HG03460 (cell line): Measurements from ENCODE around the gene PACS1.

Experiments
- ATAC-seq: cut with Tn5 transposase; IDR thresholded peaks from one replicate; pipeline ENCODE4 v1.9.1; 2021; ENCODE audit not compliant: unreplicated experiment

PACS1 gene

DNA sequence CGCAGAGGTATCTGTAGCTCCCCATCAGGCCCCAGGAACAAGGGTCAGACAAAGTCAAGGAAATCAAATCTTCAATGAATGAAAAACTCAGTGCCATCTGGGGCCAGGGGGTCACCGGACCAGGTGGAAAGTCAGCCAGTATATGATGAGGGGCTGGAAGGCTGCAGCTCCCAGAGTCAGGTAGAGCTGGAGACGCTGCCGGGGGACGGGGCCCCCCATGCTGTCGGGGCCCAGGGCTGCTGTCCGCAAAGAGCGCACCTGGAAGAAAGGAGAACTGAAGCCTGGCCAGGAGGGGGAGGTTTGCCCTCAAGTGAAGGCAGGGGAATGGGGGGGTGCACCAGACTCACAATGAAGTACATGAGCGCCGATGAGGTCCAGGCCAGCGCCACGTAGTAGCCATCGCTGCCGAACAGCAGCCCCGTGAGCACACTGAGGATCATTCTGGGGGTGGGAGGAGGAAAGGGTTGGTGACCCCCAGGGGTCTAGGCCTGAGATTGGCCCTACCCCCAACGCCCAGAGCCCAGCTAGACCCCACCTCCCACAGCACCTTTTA, 214.5 kb downstream of the PACS1 start:
- ATAC-seq, result no peak

DNA sequence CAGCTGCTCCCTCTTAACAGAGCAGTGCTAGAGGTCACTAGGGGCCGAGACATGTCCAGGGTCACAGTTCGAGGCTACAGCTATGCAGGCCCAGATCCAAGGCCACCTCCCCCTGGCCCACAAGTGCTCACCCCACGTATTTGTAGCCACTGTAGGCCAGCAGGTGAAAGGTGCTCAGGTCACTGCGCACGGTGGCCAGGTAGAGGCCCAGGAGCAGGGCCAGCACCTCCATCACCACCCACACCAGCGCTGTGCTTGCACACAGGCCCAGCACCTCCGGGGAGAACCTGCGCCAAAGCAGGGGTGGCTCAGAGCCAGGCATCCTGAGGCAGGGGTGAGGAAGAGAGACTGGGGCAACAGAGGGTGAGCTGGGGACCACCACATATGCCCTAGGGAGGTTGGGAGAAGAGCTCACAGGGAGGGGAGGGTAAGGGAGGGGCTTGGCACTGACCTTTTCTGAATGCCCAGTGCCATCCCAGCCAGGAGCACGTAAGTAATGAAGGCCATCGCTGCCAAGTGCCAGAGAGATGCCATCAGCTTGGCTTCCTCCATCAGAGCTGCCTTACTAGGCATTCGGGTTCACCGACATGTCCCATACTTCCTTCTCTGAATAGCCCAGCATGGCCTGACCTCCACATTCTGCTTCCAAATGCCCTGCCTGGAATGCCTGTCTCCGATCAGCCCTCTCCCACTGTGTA, 215.3 kb downstream of the PACS1 start:
- ATAC-seq, result no peak

DNA sequence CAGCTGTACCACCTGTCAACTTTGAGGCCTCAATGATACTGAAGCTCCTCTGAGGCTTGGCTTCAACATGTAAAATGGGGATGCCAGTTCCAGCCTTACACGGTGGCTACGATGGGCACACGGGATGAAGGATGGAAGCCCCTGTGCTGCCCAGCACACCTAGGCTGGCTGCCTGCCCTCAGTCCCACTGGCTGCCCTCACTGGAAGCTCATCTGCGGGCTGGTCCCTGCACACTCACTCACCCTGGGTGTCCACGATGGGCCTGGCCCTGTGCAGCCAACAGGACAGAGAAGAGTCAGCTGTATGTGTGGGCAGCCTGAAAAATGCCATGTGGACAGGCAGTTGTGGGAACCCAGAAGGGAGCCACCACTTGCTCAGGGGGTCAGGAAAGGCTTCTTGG, 216.6 kb downstream of the PACS1 start:
- ATAC-seq, result no peak

DNA sequence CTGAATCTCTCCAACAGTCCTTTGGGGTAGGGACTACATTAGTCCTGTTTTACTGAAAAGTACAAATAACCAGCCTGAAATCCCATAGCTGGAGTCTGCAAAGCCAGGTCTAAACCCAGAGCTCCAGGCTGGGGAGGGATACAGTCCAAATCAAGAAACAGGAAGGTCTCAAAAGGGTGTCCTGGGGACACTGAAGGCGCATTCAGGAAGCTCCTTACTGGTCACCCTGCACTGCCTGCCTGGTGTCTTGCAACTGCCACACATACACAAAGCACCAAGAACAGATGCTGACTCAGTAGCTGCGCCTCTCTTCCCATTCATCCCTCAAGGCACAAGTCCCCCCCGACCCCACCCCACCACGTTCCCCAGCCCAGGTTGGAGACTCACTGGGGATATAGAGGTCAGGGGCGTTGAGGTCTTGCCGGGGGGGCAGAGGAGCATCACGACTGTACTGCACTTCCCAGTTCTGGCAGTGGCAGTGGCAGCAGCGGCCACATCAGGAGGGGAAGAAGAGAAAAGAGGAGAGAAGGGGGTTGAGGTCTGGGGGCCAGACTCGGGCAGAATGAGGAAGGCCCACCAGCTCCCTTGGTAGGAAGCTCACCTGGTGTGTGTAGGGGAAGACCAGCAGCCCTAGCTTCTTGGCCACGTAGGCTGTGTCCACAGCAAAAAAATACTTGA, 217.3 kb downstream of the PACS1 start:
- no peak for ATAC-seq

DNA sequence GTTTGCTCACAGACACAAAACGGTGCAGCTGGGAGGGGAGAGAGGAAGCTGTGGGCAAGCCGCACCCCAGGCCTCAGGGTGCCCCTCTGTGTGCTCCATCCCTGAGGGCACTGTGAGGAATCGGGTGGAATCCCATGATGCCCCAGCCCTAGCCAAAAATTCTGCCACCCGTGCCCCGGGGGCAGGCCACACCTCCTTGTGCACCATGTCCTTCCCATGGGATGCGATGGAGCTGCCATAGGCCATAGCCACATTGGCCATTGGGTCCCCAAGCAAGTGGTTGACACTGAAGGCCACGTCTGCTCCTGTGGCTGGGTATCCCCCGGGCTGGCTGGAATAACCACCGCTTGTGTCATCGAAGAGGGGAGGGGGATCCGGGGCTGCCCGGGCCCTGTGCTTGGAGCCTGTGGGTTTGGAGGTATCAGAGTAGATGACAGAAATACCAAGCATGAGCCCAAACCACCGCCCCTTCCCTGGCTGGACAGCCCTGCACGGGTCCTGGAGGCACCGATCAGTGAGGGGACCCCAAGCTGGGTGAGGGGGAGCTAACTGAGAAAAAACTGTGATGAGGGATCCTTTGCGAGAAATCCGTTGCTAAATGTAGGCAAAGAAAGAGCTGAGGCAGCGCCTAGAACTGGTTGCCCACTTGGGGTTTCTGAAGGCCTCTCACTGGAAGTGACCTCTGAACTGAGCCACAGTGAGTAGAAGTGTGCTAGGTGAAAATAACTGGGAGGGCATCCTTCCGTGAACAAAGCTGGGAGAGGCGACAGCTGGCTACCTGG, 218.0 kb downstream of the PACS1 start:
- ATAC-seq, result no peak

DNA sequence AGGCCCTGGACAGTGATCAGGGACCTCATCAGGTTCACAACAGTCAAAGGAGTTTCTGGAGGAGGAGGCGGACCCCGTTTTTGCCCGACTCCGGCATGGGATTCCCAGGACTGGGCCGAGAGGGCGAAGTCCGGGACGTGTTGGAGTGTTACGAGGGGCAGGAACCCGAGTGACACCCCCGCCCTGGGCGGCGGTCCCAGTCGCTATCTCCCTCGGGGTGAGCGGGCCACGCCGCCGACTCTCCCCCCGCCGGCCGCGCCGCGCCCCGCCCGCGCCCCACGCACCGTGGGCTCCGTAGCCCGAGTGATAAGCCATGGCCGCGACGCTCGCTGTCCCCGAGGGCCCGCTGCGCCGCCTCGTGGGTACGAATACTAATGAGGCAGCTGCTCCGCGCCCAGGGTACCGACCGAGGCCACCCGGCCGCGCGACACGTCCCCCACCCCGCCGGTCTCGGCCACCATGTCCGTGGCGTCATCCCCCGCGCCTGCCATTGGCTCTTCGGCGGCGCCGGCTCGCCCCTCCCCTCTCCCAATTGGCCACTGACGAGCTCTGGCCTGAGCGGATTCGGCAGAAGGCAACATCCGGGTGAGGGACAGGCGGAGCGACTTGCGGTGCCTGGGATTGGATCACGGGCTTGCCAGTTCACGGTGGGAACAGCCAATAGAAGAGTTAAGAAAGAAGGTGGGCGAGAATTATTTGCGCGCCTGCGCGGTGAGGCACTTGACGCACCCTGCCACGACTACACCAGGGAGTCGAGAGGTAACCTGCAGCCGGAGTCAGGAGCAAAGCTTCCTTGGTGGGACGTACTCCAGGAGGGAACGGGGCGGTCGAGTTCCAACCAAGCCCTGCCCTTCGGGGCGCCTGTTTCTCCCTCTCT, 218.8 kb downstream of the PACS1 start, which contains the start of gene YIF1A:
TSS of gene YIF1A (minus strand) at position 473 of the 877 bp plus-strand sequence. CDS start at position 315, 158 bp downstream.
- peak; percentile 90 for ATAC-seq

DNA sequence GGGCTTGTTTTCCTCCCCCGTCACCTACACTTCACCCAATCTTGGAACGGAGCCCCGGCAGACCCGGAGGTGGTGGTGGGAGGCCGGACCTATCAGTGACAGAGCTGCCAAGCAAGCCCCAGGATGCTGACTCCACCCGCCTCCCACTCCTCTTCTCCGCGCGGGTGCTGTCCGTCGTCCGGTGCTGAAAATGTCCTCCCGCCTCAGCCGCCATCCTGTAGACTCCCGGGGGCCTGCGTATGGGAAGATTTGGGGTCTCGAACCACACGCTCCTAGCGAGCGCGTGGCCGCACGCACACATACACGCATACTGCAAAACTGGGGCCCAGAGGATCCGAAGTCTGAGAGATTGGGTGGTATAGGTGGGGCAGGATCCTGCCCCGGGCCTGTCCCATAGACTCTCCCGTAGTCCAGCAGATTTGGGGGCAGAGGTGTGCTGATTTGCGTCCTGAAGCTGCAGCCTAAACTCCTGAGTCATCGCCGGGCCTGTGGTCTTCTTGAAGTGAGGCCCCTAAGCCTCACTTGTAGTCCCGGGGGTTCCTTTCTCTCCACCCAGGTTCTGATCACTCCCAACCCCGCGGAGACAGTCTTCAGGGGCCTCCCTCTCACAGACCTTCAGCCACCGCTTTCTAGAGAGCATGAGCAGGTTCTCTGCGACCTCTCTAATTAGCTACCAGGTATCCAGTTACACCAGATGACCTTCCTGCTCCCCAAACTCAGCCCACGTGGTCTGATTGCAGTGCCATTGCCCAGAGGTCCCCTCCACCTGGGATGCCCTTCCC, 219.7 kb downstream of the PACS1 start:
- ATAC-seq, result peak; percentile 38

DNA sequence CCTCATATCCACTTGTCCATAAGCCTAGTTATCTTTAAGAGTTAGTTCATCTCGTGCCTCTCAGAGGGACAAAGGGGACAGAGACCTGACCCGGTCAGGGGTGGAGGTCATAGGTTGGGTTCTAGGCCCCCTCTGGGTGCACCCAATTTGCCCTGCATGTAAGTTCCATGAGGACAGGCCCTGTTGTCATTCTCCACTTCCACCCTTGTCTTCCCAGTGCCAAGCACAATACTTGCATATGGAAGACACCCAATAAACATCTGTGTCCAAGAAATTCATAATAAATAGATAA, 220.2 kb downstream of the PACS1 start:
- ATAC-seq, result no peak

DNA sequence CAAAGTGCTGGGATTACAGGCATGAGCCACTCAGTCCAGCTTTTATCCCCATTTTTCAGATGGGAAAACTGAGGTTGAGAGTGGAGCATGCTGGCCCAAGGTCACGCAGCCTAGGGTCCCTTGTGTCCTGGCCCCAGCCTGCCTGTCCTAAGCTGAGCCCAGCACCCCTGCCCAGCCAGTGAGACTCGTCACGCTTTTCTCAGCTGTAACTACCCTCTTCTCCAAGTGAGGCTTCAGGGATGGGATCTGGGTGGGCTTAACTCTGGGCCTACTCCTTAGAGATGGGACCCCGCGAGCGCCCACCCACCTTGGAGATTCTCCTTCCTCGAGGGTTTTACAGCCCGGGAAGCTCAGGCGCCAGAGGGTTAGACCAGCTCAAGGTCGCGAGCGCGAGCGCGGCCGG, 221.2 kb downstream of the PACS1 start:
- no peak for ATAC-seq

DNA sequence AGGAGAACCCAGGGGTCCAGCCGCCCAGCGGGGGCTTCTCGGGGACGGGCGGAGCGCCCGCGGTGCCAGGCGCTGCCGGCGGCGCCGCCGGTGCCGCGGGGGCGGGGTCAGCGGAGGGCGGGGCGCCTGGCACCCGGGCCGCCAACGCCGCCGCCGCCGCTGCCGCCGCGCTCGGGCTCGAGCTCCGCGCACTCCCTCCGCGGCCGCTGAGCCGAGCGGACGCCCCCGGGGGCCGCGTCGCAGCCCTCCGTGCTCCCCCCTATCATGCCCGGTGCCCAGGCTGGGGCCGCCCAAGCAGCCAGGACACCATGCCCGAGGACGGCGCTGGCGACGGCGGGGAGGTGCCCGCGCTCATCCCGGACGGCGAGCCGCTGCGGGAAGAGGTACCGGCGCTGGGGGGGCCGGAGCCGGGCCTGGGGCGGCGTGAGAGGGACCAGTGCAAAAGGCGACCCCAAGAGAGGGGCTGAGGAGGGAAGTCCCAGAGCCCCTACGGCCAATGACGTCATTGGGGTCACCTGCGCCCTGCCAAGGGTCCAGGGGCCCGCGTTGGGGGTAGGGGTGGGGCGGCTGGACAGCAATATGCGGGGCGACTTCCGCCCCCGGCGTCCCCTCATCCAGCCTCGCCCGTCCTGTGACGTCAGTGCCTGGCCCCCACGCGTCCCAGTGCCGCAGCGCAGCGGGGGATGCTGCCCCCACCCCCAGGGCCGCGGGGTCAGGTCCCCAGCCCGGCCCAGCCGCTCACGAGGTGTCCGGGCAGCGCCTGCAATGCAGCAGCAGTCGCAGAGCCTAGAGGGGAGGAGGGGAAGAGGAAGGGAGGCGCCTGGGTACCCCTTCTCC, 221.9 kb downstream of the PACS1 start, which contains the start of gene TMEM151A:
TSS of gene TMEM151A (plus strand) at position 189 of the 837 bp plus-strand sequence. CDS start at position 309, 120 bp downstream.
- ATAC-seq, result no peak

DNA sequence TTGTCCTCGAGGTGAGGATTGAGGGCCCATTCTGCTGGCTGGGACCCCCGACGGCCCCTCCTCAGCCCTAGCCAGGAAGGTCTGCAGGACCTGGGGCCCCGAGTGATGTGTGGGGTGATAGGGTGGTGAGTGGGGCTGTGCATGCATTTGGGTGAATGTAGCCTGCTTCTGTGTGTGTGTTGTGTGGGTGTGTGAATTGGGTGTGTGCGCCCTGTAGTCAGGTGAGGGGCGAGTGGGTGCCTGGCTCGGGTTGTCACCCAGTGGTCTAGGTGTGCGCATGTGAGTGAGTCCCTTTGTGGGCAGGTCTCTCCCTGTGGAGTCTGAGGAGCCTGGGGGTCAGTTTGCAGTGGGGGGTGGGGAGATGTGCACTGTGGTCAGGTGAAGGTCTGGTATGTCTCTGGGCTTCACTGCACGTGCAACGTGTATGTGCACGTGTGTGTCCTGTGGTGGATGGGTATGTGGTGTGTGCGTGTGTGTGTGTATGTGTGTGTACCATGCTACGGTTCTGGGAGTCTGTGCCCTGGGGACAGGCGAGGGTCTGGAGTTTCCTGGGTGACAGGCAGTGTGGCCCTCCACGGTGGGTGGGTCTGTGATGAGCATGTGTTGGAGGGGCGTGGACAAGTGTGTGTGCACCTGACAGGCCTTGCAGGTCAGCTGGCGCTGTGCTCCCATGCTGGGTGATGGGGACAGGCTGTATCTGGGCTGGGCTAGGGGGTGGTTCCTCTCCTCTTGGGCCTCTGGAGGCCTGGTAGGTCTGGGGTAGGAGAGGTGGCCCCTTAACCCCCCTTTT, 222.7 kb downstream of the PACS1 start:
- ATAC-seq, result no peak

DNA sequence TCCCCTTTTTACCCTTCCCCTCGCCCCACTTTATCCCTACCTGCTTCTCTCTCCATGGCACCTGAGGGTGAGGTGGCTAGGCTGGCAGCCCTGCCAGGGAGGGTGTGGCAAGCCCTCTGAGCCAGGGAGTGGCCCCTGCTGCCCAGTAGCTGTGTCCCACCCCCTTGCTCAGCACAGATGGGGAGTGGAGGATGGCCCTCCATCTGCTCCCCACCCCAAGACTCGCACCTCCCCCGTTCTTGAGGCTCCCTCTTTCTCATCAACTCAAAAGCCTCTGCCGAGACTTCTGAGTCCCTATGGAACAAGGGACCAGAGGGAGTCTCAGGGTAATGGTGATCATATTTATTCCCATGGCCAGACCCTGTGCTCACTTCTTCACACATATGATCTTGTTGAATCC, 223.3 kb downstream of the PACS1 start:
- no peak for ATAC-seq

DNA sequence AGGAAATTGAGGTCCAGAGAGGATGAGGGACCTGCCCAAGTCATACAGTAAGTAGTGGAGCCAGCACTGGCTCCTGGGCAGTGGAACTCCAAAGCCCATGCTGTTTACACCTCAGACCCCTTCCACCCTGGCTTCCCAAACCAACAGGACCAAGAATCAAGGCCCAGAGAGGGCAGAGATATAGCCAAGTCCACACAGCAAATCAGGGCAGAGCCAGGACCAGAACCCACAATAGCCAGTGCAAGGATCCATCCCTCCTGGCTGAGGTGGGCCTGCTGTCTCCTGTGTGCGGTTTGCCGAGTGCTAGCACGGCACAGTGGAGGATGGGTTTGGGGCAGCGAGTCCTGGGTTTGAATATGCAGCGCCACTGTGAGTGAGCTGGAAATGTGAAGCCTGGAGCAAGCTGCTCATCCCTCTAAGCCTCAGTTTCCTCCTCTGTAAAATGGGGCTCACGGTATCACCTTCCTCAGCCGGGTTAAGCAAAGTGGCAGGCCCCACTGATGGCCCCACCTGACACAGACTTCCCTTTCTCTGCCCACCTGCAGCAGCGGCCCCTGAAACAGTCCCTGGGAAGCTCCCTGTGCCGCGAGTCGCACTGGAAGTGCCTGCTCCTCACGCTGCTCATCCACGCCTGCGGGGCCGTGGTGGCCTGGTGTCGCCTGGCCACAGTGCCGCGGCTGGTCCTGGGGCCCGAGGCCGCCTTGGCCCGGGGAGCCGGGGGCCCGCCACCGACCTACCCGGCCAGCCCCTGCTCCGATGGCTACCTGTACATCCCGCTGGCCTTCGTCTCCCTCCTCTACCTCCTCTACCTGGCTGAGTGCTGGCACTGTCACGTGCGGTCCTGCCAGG, 223.9 kb downstream of the PACS1 start:
- no peak for ATAC-seq
